GM18868 (cell line): ENCODE results near the gene KYAT1.
"Not testable (repeated sequence)": the region's sequence is repeated elsewhere in the genome, so short reads cannot be mapped to it uniquely, and the experiment has no call there.

ENCODE experiments used
- ATAC-seq: cut with Tn5 transposase; IDR thresholded peaks from one replicate; pipeline ENCODE4 v1.9.1; 2021; ENCODE audit warnings: mild to moderate bottlenecking, moderate library complexity; ENCODE audit not compliant: unreplicated experiment

KYAT1 gene

GRCh38 chr9:128820665-128821583, 60.8 kb downstream of the KYAT1 start:
- no peak for ATAC-seq

GRCh38 chr9:128819716-128820664, 61.8 kb downstream of the KYAT1 start:
- no peak for ATAC-seq

GRCh38 chr9:128818839-128819715, 62.7 kb downstream of the KYAT1 start:
- ATAC-seq: peak; percentile 24

GRCh38 chr9:128818099-128818838, 63.5 kb downstream of the KYAT1 start, which contains the start of gene ENDOG:
Gene ENDOG, plus strand, starts transcription at chr9:128818500. Its CDS starts 185 bp downstream, at chr9:128818685.
- peak; percentile 92 for ATAC-seq

GRCh38 chr9:128810873-128811272, 70.9 kb downstream of the KYAT1 start:
- ATAC-seq: no peak

GRCh38 chr9:128809831-128810230, 71.9 kb downstream of the KYAT1 start:
- ATAC-seq: no peak

- no peak for ATAC-seq
Measured at GRCh38 chr9:128809036-128809599, 72.6 kb downstream of the KYAT1 start.

GRCh38 chr9:128808543-128808942, 73.2 kb downstream of the KYAT1 start:
- no peak for ATAC-seq

GRCh38 chr9:128807827-128808226, 73.9 kb downstream of the KYAT1 start:
- no peak for ATAC-seq

GRCh38 chr9:128805661-128806060, 76.1 kb downstream of the KYAT1 start:
- no peak for ATAC-seq

GRCh38 chr9:128802482-128802881, 79.3 kb downstream of the KYAT1 start:
- ATAC-seq: no peak

- no peak for ATAC-seq
Measured at GRCh38 chr9:128800061-128800460, 81.7 kb downstream of the KYAT1 start.

GRCh38 chr9:128798896-128799295, 82.9 kb downstream of the KYAT1 start:
- ATAC-seq: no peak

- ATAC-seq: not testable (repeated sequence)
Measured at GRCh38 chr9:128794961-128795360, 86.8 kb downstream of the KYAT1 start.

GRCh38 chr9:128792978-128793686, 88.6 kb downstream of the KYAT1 start:
- ATAC-seq: no peak

- ATAC-seq: no peak
Measured at GRCh38 chr9:128792134-128792533, 89.6 kb downstream of the KYAT1 start.

GRCh38 chr9:128790536-128790935, 91.2 kb downstream of the KYAT1 start:
- no peak for ATAC-seq

- no peak for ATAC-seq
Measured at GRCh38 chr9:128788445-128788844, 93.3 kb downstream of the KYAT1 start.

- no peak for ATAC-seq
Measured at GRCh38 chr9:128787659-128788058, 94.1 kb downstream of the KYAT1 start.
